IMR-90 (cell line): ENCODE measurements around the gene GSTK1. TPM values are rescaled to one million over a fixed set of nuclear protein-coding genes. Genes with fewer than 3 reads are reported as not detected.

Source experiments
- ATAC-seq: fragments of 200-7000 bp; cut with Tn5 transposase; 2 replicates; pipeline ENCODE4 v1.9.1; 2020; ENCODE audit warnings: low read depth, mild to moderate bottlenecking, moderate library complexity
- BruUV-seq: library from RNA; stranded (reverse); fragments of 400-500 nt; replicated peaks from 2 replicates; lab custom pipeline; 2021; lab: Mats Ljungman, UMichigan
- CTCF ChIA-PET: fragments of 300-600 bp; formaldehyde crosslinking; extraction: SDS; loops from one replicate; lab custom pipeline; 2021; ENCODE audit warnings: antibody characterized with exemption; lab: Yijun Ruan, JAX
- POLR2A ChIA-PET: fragments of 300-600 bp; sonication (Branson Sonifier 250); formaldehyde crosslinking; loops from one replicate; lab custom pipeline; 2022; ENCODE audit warnings: antibody characterized with exemption; ENCODE audit not compliant: unreplicated experiment; lab: Charles Lee
- DNase-seq: peaks from one replicate; pipeline ENCODE4 v3.0.0; 2013
- H2AFZ ChIP-seq: replicated peaks from 2 replicates; pipeline ENCODE3; 2013; ENCODE audit warnings: low read length, mild to moderate bottlenecking; ENCODE audit not compliant: poor library complexity
- H2AK5ac ChIP-seq: 2 replicates; pipeline ENCODE4 v1.6.1; 2013; ENCODE audit warnings: low read depth, low read length, inconsistent platforms
- H2AK9ac ChIP-seq: replicated peaks from 2 replicates; pipeline ENCODE3; 2013; ENCODE audit warnings: mild to moderate bottlenecking, low read depth, low read length, moderate library complexity; ENCODE audit not compliant: poor library complexity
- H2BK120ac ChIP-seq: 2 replicates; pipeline ENCODE4 v1.6.1; 2013; ENCODE audit warnings: low read depth, low read length, inconsistent platforms
- H2BK15ac ChIP-seq: 3 replicates; pipeline ENCODE4 v1.6.1; 2013; ENCODE audit warnings: low read depth, low read length, inconsistent platforms
- H2BK20ac ChIP-seq: 2 replicates; pipeline ENCODE4 v1.6.1; 2013; ENCODE audit warnings: low read depth, mild to moderate bottlenecking, inconsistent platforms, low read length, moderate library complexity
- H2BK5ac ChIP-seq: 2 replicates; pipeline ENCODE4 v1.6.1; 2013; ENCODE audit warnings: mild to moderate bottlenecking, low read depth, low read length, inconsistent platforms; ENCODE audit not compliant: poor library complexity, severe bottlenecking
- H3K14ac ChIP-seq: replicated peaks from 2 replicates; pipeline ENCODE4 v1.6.1; 2013; ENCODE audit warnings: low read depth, low read length, inconsistent platforms
- H3K18ac ChIP-seq: 2 replicates; pipeline ENCODE4 v1.6.1; 2013; ENCODE audit warnings: low read depth, low read length, control low read depth
- H3K23ac ChIP-seq: 2 replicates; pipeline ENCODE4 v1.6.1; 2013; ENCODE audit warnings: low read depth, low read length, inconsistent platforms
- H3K27ac ChIP-seq: 2 replicates; pipeline ENCODE4 v1.5.1; 2013; ENCODE audit warnings: mild to moderate bottlenecking, control low read depth, low read length; ENCODE audit not compliant: insufficient read depth
- H3K27me3 ChIP-seq: 2 replicates; pipeline ENCODE4 v1.6.1; 2013; ENCODE audit warnings: low read length; ENCODE audit not compliant: control insufficient read depth, insufficient read depth
- H3K36me3 ChIP-seq: 2 replicates; pipeline ENCODE4 v1.6.1; 2013; ENCODE audit warnings: low read length, mixed read lengths; ENCODE audit not compliant: control insufficient read depth, insufficient read depth
- H3K4ac ChIP-seq: 2 replicates; pipeline ENCODE4 v1.6.1; 2013; ENCODE audit warnings: low read depth, low read length, inconsistent platforms
- H3K4me1 ChIP-seq: 2 replicates; pipeline ENCODE4 v1.6.1; 2013; ENCODE audit warnings: low read length, mixed read lengths; ENCODE audit not compliant: control insufficient read depth, insufficient read depth
- H3K4me2 ChIP-seq: 2 replicates; pipeline ENCODE4 v1.6.1; 2013; ENCODE audit warnings: low read depth, mild to moderate bottlenecking, control low read depth, low read length, moderate library complexity
- H3K4me3 ChIP-seq: 2 replicates; pipeline ENCODE4 v1.5.1; 2013; ENCODE audit warnings: low read depth, mild to moderate bottlenecking, control low read depth, low read length, moderate library complexity; ENCODE audit not compliant: insufficient read depth
- H3K56ac ChIP-seq: 2 replicates; pipeline ENCODE4 v1.6.1; 2013; ENCODE audit warnings: low read length, inconsistent platforms; ENCODE audit not compliant: insufficient read depth; ENCODE audit errors: extremely low read depth
- H3K79me1 ChIP-seq, 2 experiments: 2 replicates each; pipeline ENCODE4 v1.6.1; 2013; ENCODE audit warnings: low read length in 2 of 2, inconsistent platforms in 1 of 2, low read depth in 1 of 2
- H3K9ac ChIP-seq: 2 replicates; pipeline ENCODE4 v1.6.1; 2013; ENCODE audit warnings: low read depth, low read length, control low read depth
- H3K9me1 ChIP-seq: 2 replicates; pipeline ENCODE4 v1.6.1; 2013; ENCODE audit warnings: low read length, inconsistent platforms; ENCODE audit not compliant: insufficient read depth
- H3K9me3 ChIP-seq: 2 replicates; pipeline ENCODE4 v1.6.1; 2013; ENCODE audit warnings: low read length; ENCODE audit not compliant: control insufficient read depth, insufficient read depth
- H4K20me1 ChIP-seq: 2 replicates; pipeline ENCODE4 v1.6.1; 2013; ENCODE audit warnings: low read length, inconsistent platforms; ENCODE audit not compliant: insufficient read depth
- H4K5ac ChIP-seq: 2 replicates; pipeline ENCODE4 v1.6.1; 2013; ENCODE audit warnings: mild to moderate bottlenecking, low read depth, low read length, control low read depth
- H4K8ac ChIP-seq, 2 experiments: 2 replicates each; pipeline ENCODE4 v1.6.1; 2013; ENCODE audit warnings: low read depth in 2 of 2, low read length in 2 of 2, control low read depth in 1 of 2, inconsistent platforms in 1 of 2
- H4K91ac ChIP-seq: 2 replicates; pipeline ENCODE4 v1.6.1; 2013; ENCODE audit warnings: low read depth, low read length, inconsistent platforms; ENCODE audit not compliant: insufficient read depth
- BHLHE40 ChIP-seq: fragments of 150-350 bp; IDR thresholded peaks from 2 replicates; pipeline ENCODE4 v1.6.1; 2016; ENCODE audit warnings: mild to moderate bottlenecking, low read depth, low read length
- CEBPB ChIP-seq: IDR thresholded peaks from 2 replicates; pipeline ENCODE4 v1.6.1; 2012; ENCODE audit warnings: low read depth, low read length, improper control_type of control experiment
- CHD1 ChIP-seq: IDR thresholded peaks from 2 replicates; pipeline ENCODE4 v1.6.1; 2012; ENCODE audit warnings: low read depth, low read length, improper control_type of control experiment
- FOS ChIP-seq: fragments of 150-350 bp; IDR thresholded peaks from 2 replicates; pipeline ENCODE4 v1.6.1; 2016; ENCODE audit warnings: low read depth, low read length
- MAZ ChIP-seq: IDR thresholded peaks from 2 replicates; pipeline ENCODE4 v1.6.1; 2012; ENCODE audit warnings: low read depth, mild to moderate bottlenecking, low read length, improper control_type of control experiment, moderate library complexity, borderline replicate concordance
- POLR2A ChIP-seq: IDR thresholded peaks from 2 replicates; pipeline ENCODE4 v1.6.1; 2012; ENCODE audit warnings: mild to moderate bottlenecking, low read depth, low read length
- RCOR1 ChIP-seq: IDR thresholded peaks from 2 replicates; pipeline ENCODE4 v1.6.1; 2012; ENCODE audit warnings: mild to moderate bottlenecking, low read length, improper control_type of control experiment; ENCODE audit not compliant: insufficient replicate concordance
- SMC3 ChIP-seq: fragments of 150-350 bp; IDR thresholded peaks from 2 replicates; pipeline ENCODE4 v1.6.1; 2016; ENCODE audit warnings: low read depth, mild to moderate bottlenecking, antibody characterized with exemption, low read length, moderate library complexity
- USF2 ChIP-seq: fragments of 150-350 bp; IDR thresholded peaks from 2 replicates; pipeline ENCODE4 v1.6.1; 2017; ENCODE audit warnings: mild to moderate bottlenecking, antibody characterized with exemption, low read length, low read depth
- WGBS, 2 experiments: methylation state at CpG; one replicate each; pipeline versions ENCODE4 v1.1.5 to v1.1.7; 2013; ENCODE audit warnings: missing lambda C conversion rate in 2 of 2; ENCODE audit not compliant: insufficient read length in 1 of 2; ENCODE audit errors: extremely low coverage in 2 of 2; 5-methylcytosine and 5-hydroxymethylcytosine counted together
- dilution Hi-C: fragments of 300-500 bp; cut with HindIII; formaldehyde crosslinking; loops from one replicate; pipeline ENCODE4 v1.14.3; 2018; ENCODE audit warnings: low sequenced_read_pairs; ENCODE audit not compliant: unreplicated experiment
- in situ Hi-C: fragments of 300-500 bp; cut with MboI; formaldehyde crosslinking; loops from 3 replicates; pipeline ENCODE4 v1.14.3; 2019; ENCODE audit warnings: low sequenced_read_pairs, inconsistent platforms, mixed read lengths
- intact Hi-C: fragments of 100-400 bp; cut with micrococcal nuclease; formaldehyde crosslinking; loops from 2 replicates; pipeline ENCODE4 v1.10.0; 2022
- polyA plus RNA-seq, 3 experiments: library from polyadenylated mRNA; depleted of rRNA; stranded (reverse); fragments of >200 nt; gene quantifications; 2 replicates each; pipeline ENCODE4 v1.2.3, GENCODE V29; 2012; ENCODE audit warnings: low replicate concordance in 1 of 3
- total RNA-seq: library from RNA; depleted of rRNA; stranded (reverse); fragments of >200 nt; gene quantifications from 2 replicates; pipeline ENCODE4 v1.2.3, GENCODE V29; 2012
- TF ChIP-seq, protein P1 (sequence below): conservative IDR thresholded peaks from 2 replicates; pipeline ENCODE4 v1.5.1; 2012; ENCODE audit warnings: mild to moderate bottlenecking, low read depth, low read length, improper control_type of control experiment

Gene GSTK1
- total and polyA plus RNA-seq, 2 of the 4 experiments (the other 2 are of a cell fraction), result 64.9 to 111 TPM

DNA sequence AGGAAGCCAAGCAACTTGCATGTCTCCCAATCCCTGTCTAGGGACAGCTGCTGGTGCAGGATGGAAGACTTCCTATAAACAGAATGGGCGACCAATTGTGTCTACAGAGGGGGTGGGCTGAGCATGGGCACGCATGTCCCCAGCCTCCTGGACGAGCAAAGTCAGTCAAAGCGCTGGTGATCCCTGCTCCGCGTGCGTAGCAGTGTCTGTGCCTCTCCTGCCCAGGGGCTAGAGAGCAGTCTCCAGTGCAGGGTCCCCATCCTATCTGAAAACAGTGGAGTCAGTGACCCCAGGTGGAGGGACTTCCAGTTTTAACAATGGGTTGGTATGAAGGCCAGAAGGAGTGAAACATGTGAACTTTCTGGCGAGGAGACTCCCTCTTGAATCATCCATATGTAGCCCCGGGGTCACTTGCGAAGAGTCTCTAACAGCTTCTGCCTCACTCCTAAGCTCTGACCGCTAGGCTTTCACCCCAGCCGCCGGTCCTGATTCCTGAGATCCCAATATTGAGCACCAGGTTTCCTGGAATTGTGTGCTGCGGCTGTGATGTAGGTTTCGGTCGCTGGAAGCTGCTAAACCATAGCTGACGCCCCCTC lies 24.2 kb downstream of the GSTK1 start (continued):
- TF ChIP-seq MAZ, result no peak

GRCh38 chr7:143287935-143288826 lies 24.9 kb downstream of the GSTK1 start, which contains the start of gene CASP2:
Gene CASP2 (plus strand): TSS chr7:143288351. CDS start chr7:143288456, 105 bp downstream.
- ChIA-PET POLR2A (interaction anchor here (0.6 kb wide), 2 partner anchors 25 to 825 kb away, joined by 3 to 4 read pairs; partner anchors contain the start of gene GSTK1), CTCF (interaction anchor here (0.6 kb wide), 1 partner anchor 206 kb away, joined by 4 read pairs; no protein-coding TSS in a partner anchor)
- peak within 1 kb of the TSS; percentile 4; the same call in 1 of the 3 replicates for H2BK15ac ChIP-seq
- peak within 1 kb of the TSS; percentile 66 for H2BK5ac ChIP-seq
- dilution Hi-C loops (no loop called here), intact Hi-C loops (loop anchor here (1.0 kb wide), 1 partner anchor 92 kb away; no protein-coding TSS in a partner anchor), in situ Hi-C loops (no loop called here)
- peak within 1 kb of the TSS; percentile 99 for H3K23ac ChIP-seq
- peak within 1 kb of the TSS; percentile 93 for H3K4ac ChIP-seq
- peaks cover 6% of the 10 kb centered on the region; the same call in 1 of the 2 replicates for H3K9me1 ChIP-seq
- peak within 1 kb of the TSS; percentile 90 for H3K27ac ChIP-seq
- peaks cover 5% of the 10 kb centered on the region; the same call in 1 of the 2 replicates for H3K4me1 ChIP-seq
- H3K4me3 ChIP-seq, result peak within 1 kb of the TSS; percentile 93
- H3K4me2 ChIP-seq, result peak within 1 kb of the TSS; percentile 82
- H3K18ac ChIP-seq, result peak within 1 kb of the TSS; percentile 58
- 5% methylated on average over 45 of the region's 84 CpGs; no CpG with 5 or more reads in 1 of the 2 experiments for WGBS, 2 experiments
- peak within 1 kb of the TSS; percentile 77 for H2AK5ac ChIP-seq
- H2BK120ac ChIP-seq, result peak within 1 kb of the TSS; percentile 74
- ATAC-seq (peak; percentile 98), DNase-seq (peak; percentile 94)
- H4K91ac ChIP-seq, result peak within 1 kb of the TSS; percentile 81
- peak within 1 kb of the TSS; percentile 97 for H2AFZ ChIP-seq
- peak within 1 kb of the TSS; percentile 90 for H3K56ac ChIP-seq
- H3K9me3 ChIP-seq, result no peaks in the 10 kb centered on the region
- no peaks in the 10 kb centered on the region for H3K27me3 ChIP-seq
- peak within 1 kb of the TSS; percentile 98 for H2AK9ac ChIP-seq
- H4K8ac ChIP-seq, result peak within 1 kb of the TSS; percentile 88 to 93
- peak within 1 kb of the TSS; percentile 94 for H3K14ac ChIP-seq
- H4K20me1 ChIP-seq, result peaks cover 9% of the 10 kb centered on the region; the same call in 1 of the 2 replicates
- peaks cover 9 to 31% of the 10 kb centered on the region in 2 experiments; a peak in 2 of 4 replicates for H3K79me1 ChIP-seq
- no TSS peak for BruUV-seq
- peaks cover 9% of the 10 kb centered on the region for H3K36me3 ChIP-seq
- peak within 1 kb of the TSS; percentile 26; the same call in 1 of the 2 replicates for H2BK20ac ChIP-seq
- peak within 1 kb of the TSS; percentile 85 for H3K9ac ChIP-seq
- H4K5ac ChIP-seq, result peak within 1 kb of the TSS; percentile 97
- TF ChIP-seq, protein P1, sequence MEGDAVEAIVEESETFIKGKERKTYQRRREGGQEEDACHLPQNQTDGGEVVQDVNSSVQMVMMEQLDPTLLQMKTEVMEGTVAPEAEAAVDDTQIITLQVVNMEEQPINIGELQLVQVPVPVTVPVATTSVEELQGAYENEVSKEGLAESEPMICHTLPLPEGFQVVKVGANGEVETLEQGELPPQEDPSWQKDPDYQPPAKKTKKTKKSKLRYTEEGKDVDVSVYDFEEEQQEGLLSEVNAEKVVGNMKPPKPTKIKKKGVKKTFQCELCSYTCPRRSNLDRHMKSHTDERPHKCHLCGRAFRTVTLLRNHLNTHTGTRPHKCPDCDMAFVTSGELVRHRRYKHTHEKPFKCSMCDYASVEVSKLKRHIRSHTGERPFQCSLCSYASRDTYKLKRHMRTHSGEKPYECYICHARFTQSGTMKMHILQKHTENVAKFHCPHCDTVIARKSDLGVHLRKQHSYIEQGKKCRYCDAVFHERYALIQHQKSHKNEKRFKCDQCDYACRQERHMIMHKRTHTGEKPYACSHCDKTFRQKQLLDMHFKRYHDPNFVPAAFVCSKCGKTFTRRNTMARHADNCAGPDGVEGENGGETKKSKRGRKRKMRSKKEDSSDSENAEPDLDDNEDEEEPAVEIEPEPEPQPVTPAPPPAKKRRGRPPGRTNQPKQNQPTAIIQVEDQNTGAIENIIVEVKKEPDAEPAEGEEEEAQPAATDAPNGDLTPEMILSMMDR, result peak; percentile 38
- TF ChIP-seq CHD1 (no peak), USF2 (no peak), CEBPB (no peak), FOS (no peak), SMC3 (peak; percentile 13; the same call in 1 of the 2 replicates), RCOR1 (no peak), BHLHE40 (no peak), POLR2A (peak; percentile 65; the same call in 1 of the 2 replicates)
